NCI-H226 (cell line): ENCODE results near the gene TMEM94.

Experiments
- DNase-seq: peaks from one replicate; pipeline ENCODE4 v3.0.0-alpha.2; 2015

TMEM94 gene

GRCh38 chr17:75498726-75499213 lies 42.3 kb downstream of the TMEM94 start:
- no peak for DNase-seq

- no peak for DNase-seq
Measured at GRCh38 chr17:75499313-75500022, 43.0 kb downstream of the TMEM94 start.

GRCh38 chr17:75500419-75501216 lies 44.2 kb downstream of the TMEM94 start:
- DNase-seq, result no peak

- no peak for DNase-seq
Measured at GRCh38 chr17:75501378-75502071, 45.1 kb downstream of the TMEM94 start.

GRCh38 chr17:75502072-75502720 lies 45.8 kb downstream of the TMEM94 start:
- DNase-seq, result no peak

GRCh38 chr17:75502721-75503329 lies 46.4 kb downstream of the TMEM94 start:
- no peak for DNase-seq

- no peak for DNase-seq
Measured at GRCh38 chr17:75503337-75503950, 47.0 kb downstream of the TMEM94 start.

GRCh38 chr17:75503976-75504346 lies 47.5 kb downstream of the TMEM94 start:
- no peak for DNase-seq

GRCh38 chr17:75504347-75505151 lies 48.1 kb downstream of the TMEM94 start:
- DNase-seq, result no peak

GRCh38 chr17:75505152-75505409 lies 48.6 kb downstream of the TMEM94 start:
- no peak for DNase-seq

- DNase-seq, result no peak
Measured at GRCh38 chr17:75505640-75506039, 49.2 kb downstream of the TMEM94 start.

GRCh38 chr17:75506134-75506533 lies 49.7 kb downstream of the TMEM94 start:
- DNase-seq, result no peak

GRCh38 chr17:75506888-75507287 lies 50.5 kb downstream of the TMEM94 start:
- DNase-seq, result no peak

- no peak for DNase-seq
Measured at GRCh38 chr17:75507733-75508719, 51.6 kb downstream of the TMEM94 start.

- no peak for DNase-seq
Measured at GRCh38 chr17:75508931-75509361, 52.5 kb downstream of the TMEM94 start.

GRCh38 chr17:75509528-75510258 lies 53.3 kb downstream of the TMEM94 start:
- DNase-seq, result no peak

- DNase-seq, result no peak
Measured at GRCh38 chr17:75511270-75511609, 54.8 kb downstream of the TMEM94 start.

- DNase-seq, result no peak
Measured at GRCh38 chr17:75511610-75512575, 55.5 kb downstream of the TMEM94 start.
